ENCODE data around the gene NOP14.

DNA sequence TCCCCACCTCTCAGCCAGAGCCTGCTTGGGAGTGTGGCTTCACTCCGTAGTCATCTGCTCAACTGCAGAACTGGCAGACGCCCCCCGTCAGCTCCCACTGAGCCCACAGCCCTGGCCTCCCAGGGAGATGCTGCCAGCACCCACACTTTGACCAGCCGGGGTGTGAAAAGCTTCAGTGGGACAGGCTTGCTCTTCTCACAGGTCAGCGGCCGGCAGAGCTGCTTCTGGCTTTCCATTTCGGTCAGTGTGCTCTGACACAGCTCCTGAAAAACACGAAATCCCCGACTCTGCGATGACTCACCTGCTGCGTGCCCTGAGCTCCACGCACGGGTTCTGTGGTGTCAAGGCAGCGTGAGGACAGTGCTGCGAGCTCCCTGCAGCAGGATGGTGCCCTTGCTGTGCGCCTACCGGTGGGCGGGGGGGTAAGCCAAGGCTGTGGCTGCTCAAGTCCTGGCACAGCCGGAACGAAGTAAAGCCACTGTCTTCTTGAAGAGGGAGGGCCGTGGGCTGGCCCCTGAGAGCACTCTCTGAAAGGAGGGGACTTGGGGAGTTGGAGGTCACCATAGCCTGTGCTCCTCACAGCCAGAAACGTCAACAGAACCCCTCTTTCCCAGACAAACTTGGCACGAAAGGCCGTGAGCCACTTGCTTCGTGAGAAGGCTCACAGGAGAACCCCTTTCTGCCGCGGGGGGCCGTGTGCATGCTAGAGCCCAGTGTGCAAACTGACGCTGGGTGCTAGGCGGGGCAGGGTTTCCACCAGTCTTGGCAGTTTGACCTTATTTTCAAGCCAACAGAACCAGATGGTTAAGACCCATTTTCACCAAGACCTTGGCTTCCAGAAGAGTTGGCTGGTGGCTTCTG lies 23.6 kb downstream of the NOP14 start:
- TF ChIP-seq, protein P1, sequence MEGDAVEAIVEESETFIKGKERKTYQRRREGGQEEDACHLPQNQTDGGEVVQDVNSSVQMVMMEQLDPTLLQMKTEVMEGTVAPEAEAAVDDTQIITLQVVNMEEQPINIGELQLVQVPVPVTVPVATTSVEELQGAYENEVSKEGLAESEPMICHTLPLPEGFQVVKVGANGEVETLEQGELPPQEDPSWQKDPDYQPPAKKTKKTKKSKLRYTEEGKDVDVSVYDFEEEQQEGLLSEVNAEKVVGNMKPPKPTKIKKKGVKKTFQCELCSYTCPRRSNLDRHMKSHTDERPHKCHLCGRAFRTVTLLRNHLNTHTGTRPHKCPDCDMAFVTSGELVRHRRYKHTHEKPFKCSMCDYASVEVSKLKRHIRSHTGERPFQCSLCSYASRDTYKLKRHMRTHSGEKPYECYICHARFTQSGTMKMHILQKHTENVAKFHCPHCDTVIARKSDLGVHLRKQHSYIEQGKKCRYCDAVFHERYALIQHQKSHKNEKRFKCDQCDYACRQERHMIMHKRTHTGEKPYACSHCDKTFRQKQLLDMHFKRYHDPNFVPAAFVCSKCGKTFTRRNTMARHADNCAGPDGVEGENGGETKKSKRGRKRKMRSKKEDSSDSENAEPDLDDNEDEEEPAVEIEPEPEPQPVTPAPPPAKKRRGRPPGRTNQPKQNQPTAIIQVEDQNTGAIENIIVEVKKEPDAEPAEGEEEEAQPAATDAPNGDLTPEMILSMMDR (IDR thresholded peaks at IDR 0.05): no peak
- TF ChIP-seq POLR2A (IDR thresholded peaks at IDR 0.05) (no peak), EP300 (IDR thresholded peaks at IDR 0.05) (no peak)

Data from tibial nerve (tissue), 4 donors.